Parathyroid adenoma (tissue), 2 donors: ENCODE data around the gene RAB6C.
"Not testable (repeated sequence)": the region's sequence is repeated elsewhere in the genome, so short reads cannot be mapped to it uniquely, and the experiment has no call there.

Experiments used
- H2AFZ ChIP-seq: fragments of 300-600 bp; sonication (generic); one replicate; pipeline ENCODE4 v1.7.0; 2017; ENCODE audit warnings: antibody characterized with exemption, mild to moderate bottlenecking
- H3K27ac ChIP-seq: fragments of 300-600 bp; sonication (generic); one replicate; pipeline ENCODE4 v1.7.0; 2017
- H3K27me3 ChIP-seq: fragments of 300-600 bp; sonication (generic); one replicate; pipeline ENCODE4 v1.7.0; 2017; ENCODE audit warnings: low read length; ENCODE audit not compliant: control insufficient read depth, insufficient read depth
- H3K36me3 ChIP-seq: fragments of 300-600 bp; sonication (generic); one replicate; pipeline ENCODE4 v1.7.0; 2017; ENCODE audit warnings: low read length; ENCODE audit not compliant: control insufficient read depth, insufficient read depth
- H3K4me1 ChIP-seq: fragments of 300-600 bp; sonication (generic); one replicate; pipeline ENCODE4 v1.7.0; 2017; ENCODE audit warnings: control low read depth
- H3K4me2 ChIP-seq: fragments of 300-600 bp; sonication (generic); one replicate; pipeline ENCODE4 v1.7.0; 2017; ENCODE audit warnings: low read length
- H3K4me3 ChIP-seq: fragments of 300-600 bp; sonication (generic); one replicate; pipeline ENCODE4 v1.7.0; 2017; ENCODE audit warnings: low read depth, low read length
- H3K79me2 ChIP-seq: fragments of 300-600 bp; sonication (generic); one replicate; pipeline ENCODE4 v1.7.0; 2017; ENCODE audit warnings: control low read depth
- H3K9ac ChIP-seq: fragments of 300-600 bp; sonication (generic); one replicate; pipeline ENCODE4 v1.7.0; 2017; ENCODE audit warnings: mild to moderate bottlenecking
- H3K9me3 ChIP-seq: fragments of 300-600 bp; sonication (generic); one replicate; pipeline ENCODE4 v1.7.0; 2017; ENCODE audit warnings: low read length; ENCODE audit not compliant: control insufficient read depth
- CTCF ChIP-seq: fragments of 300-600 bp; sonication (generic); IDR thresholded peaks from one replicate; pipeline ENCODE4 v1.7.0; 2017; ENCODE audit warnings: antibody characterized with exemption, mild to moderate bottlenecking
- donor health status: primary hyperparathyroidism.

RAB6C gene

GRCh38 chr2:129936334-129936934 is 43.0 kb upstream of the RAB6C start:
- no peaks in the 10 kb centered on the region for H3K27me3 ChIP-seq
- H3K79me2 ChIP-seq, result no peaks in the 10 kb centered on the region

GRCh38 chr2:129938850-129939471 is 40.5 kb upstream of the RAB6C start:
- H3K9ac ChIP-seq, H3K4me2 ChIP-seq, H3K27ac ChIP-seq, H3K9me3 ChIP-seq, H3K36me3 ChIP-seq, H2AFZ ChIP-seq, H3K4me3 ChIP-seq, H3K27me3 ChIP-seq, H3K79me2 ChIP-seq, H3K4me1 ChIP-seq: not testable (repeated sequence)

More at GRCh38 chr2:129936334-129936934, 43.0 kb upstream of the RAB6C start:
- peak; percentile 52 for TF ChIP-seq CTCF
- Histone ChIP-seq H3K27ac (no peak overlapping the region), H3K4me2 (no peak overlapping the region), H3K9ac (no peak overlapping the region), H2AFZ (no peak overlapping the region), H3K4me1 (no peaks in the 10 kb centered on the region), H3K4me3 (no peak overlapping the region), H3K9me3 (no peaks in the 10 kb centered on the region), H3K36me3 (no peaks in the 10 kb centered on the region)

- not testable (repeated sequence) for H3K27ac ChIP-seq, H3K79me2 ChIP-seq, H3K9me3 ChIP-seq, H3K36me3 ChIP-seq, H2AFZ ChIP-seq, H3K4me3 ChIP-seq, H3K27me3 ChIP-seq, H3K4me2 ChIP-seq, H3K9ac ChIP-seq, H3K4me1 ChIP-seq
Measured at GRCh38 chr2:129943456-129943855, 36.0 kb upstream of the RAB6C start.

- H3K79me2 ChIP-seq, result no peaks in the 10 kb centered on the region
- no peak overlapping the region for H3K4me2 ChIP-seq
- no peak for TF ChIP-seq CTCF
- H3K9ac ChIP-seq, result no peak overlapping the region
- no peak overlapping the region for H2AFZ ChIP-seq
- H3K4me1 ChIP-seq, result no peaks in the 10 kb centered on the region
- H3K36me3 ChIP-seq, result no peaks in the 10 kb centered on the region
- no peaks in the 10 kb centered on the region for H3K9me3 ChIP-seq
- H3K27ac ChIP-seq, result no peak overlapping the region
- H3K27me3 ChIP-seq, result no peaks in the 10 kb centered on the region
- no peak overlapping the region for H3K4me3 ChIP-seq
Measured at GRCh38 chr2:129945557-129945956, 33.9 kb upstream of the RAB6C start.

GRCh38 chr2:129947712-129948111 is 31.8 kb upstream of the RAB6C start:
- H2AFZ ChIP-seq, H3K4me2 ChIP-seq, H3K4me3 ChIP-seq, H3K9me3 ChIP-seq, H3K4me1 ChIP-seq, H3K36me3 ChIP-seq, H3K9ac ChIP-seq, H3K27ac ChIP-seq, H3K79me2 ChIP-seq, H3K27me3 ChIP-seq: not testable (repeated sequence)

- not testable (repeated sequence) for H3K4me1 ChIP-seq, H3K9ac ChIP-seq, H3K27ac ChIP-seq
Measured at GRCh38 chr2:129956171-129956570, 23.3 kb upstream of the RAB6C start.

More at GRCh38 chr2:129956171-129956570, 23.3 kb upstream of the RAB6C start:
- H3K4me3 ChIP-seq, H2AFZ ChIP-seq, H3K36me3 ChIP-seq, H3K9me3 ChIP-seq, H3K4me2 ChIP-seq, H3K79me2 ChIP-seq, H3K27me3 ChIP-seq: not testable (repeated sequence)
